Thyroid gland (tissue), 4 donors: ENCODE measurements around the gene GRIN2A.

Source experiments
- CTCF ChIP-seq, 6 experiments: fragments of 200-600 bp in 3 of 6; fragments of 450-650 bp in 3 of 6; sonication (generic) in 3 of 6; IDR thresholded peaks; one replicate each; pipeline ENCODE4 v1.5.1; 2016 to 2019; ENCODE audit warnings: antibody characterized with exemption in 6 of 6, mild to moderate bottlenecking in 2 of 6, inconsistent platforms in 1 of 6, moderate library complexity in 1 of 6
- POLR2A ChIP-seq, 2 donors: fragments of 450-650 bp; IDR thresholded peaks; one replicate each; pipeline ENCODE4 v1.6.1; 2017; ENCODE audit warnings: antibody characterized with exemption in 2 of 2, mild to moderate bottlenecking in 2 of 2, moderate library complexity in 1 of 2

- TF ChIP-seq CTCF (IDR thresholded peaks at IDR 0.05) = no peak
- TF ChIP-seq POLR2A (IDR thresholded peaks at IDR 0.05) = no peak
Measured at GRCh38 chr16:9917691-9918090, 264.5 kb downstream of the GRIN2A start.
